Stimulated activated CD4-positive, alpha-beta T cell treated with anti-CD3 and anti-CD28 coated beads, Interleukin-2, amount 100 ng/mL, for 24 hours (primary cell): ENCODE data around the gene FBXO8.

Source experiments
- DNase-seq, 2 donors: peaks; one replicate each; pipeline ENCODE4 v3.0.0-alpha.2; 2020

FBXO8 gene

GRCh38 chr4:174204164-174204831 lies 79.2 kb downstream of the FBXO8 start:
- DNase-seq, result no peak

- DNase-seq, result no peak
Observed at GRCh38 chr4:174201871-174202270, 81.6 kb downstream of the FBXO8 start.

GRCh38 chr4:174199735-174200134 lies 83.7 kb downstream of the FBXO8 start:
- DNase-seq, result no peak

- no peak for DNase-seq
Observed at GRCh38 chr4:174198828-174199227, 84.6 kb downstream of the FBXO8 start.

GRCh38 chr4:174198396-174198795 lies 85.1 kb downstream of the FBXO8 start:
- no peak for DNase-seq

- no peak for DNase-seq
Observed at GRCh38 chr4:174193438-174194374, 89.8 kb downstream of the FBXO8 start.

- DNase-seq, result no peak
Observed at GRCh38 chr4:174192943-174193342, 90.5 kb downstream of the FBXO8 start.

- DNase-seq, result no peak
Observed at GRCh38 chr4:174190832-174191500, 92.5 kb downstream of the FBXO8 start.

GRCh38 chr4:174189392-174190015 lies 94.0 kb downstream of the FBXO8 start:
- no peak for DNase-seq
